Measurements from ENCODE around the gene DOCK4.

Gene DOCK4

DNA sequence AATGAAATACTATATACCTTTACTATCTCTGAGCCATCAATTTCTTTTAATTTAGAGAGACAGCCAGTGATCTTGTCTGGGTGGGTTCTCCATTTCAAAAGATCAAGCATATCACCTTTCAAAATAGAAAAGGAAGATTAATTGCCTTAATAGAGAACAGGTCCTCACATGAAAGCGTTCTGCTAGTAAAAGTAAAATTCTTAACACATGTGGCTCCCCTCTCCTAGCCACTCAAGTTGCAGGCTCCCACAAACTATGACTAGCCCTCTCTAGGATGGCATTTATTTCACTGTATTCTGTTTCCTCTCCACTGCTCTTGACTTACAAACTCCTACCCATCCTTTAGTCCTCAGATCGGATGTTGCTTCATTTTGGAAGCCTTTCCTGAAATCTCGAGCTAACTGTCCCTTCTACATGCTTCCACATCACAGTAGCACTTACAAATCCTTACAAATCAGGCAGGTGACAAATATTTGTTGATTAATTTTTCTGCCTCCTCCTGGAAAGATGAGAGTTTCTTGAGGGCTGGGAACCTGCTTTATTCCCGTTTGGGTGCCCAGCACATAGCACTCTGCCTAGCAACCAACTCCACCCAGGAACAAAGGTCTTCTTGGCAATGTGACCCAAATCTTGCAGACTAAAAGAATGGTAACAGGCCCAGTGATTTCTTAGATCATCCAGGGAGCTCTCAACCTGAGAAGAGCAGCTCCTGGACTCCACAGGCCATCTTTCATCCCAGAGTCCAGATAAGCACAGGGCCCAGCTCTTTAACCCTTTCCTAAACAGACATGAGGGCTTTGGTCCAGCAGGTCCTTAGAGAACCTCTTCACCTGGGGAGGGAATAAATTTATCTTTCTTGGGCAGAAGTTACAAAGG, 333.5 kb downstream of the DOCK4 start:
- no peak for FAIRE-seq

- FAIRE-seq, result no peak
These were observed 334.9 kb downstream of the DOCK4 start for GRCh38 chr7:111871283-111871682.

GRCh38 chr7:111869280-111869679, 336.9 kb downstream of the DOCK4 start:
- FAIRE-seq, result no peak

GRCh38 chr7:111867348-111867931, 338.8 kb downstream of the DOCK4 start:
- no peak for FAIRE-seq

- no peak for FAIRE-seq
These were observed 339.4 kb downstream of the DOCK4 start for GRCh38 chr7:111866787-111867186.

DNA sequence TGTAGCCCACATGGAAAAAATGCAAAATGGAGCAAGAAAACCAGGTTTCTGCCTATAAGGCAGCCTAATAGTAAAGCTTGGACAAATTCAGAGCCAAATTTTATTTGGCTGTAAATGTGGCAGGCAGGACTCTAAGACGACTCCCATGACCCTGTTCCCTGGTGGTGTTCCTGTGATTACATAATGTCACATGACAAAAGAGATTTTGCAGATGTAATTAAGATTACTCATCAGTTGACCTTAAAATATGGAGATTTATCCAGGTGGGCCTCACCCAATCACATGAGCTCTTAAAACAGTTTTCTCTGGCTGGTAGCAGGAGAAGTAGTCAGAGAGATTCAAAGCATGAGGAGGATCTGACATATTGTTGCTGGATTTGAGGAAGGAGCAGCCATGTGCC, 340.8 kb downstream of the DOCK4 start:
- FAIRE-seq, result no peak

- no peak for FAIRE-seq
These were observed 341.8 kb downstream of the DOCK4 start for GRCh38 chr7:111864291-111864976.

GRCh38 chr7:111863269-111863668, 342.9 kb downstream of the DOCK4 start:
- no peak for FAIRE-seq

- no peak for FAIRE-seq
These were observed 346.0 kb downstream of the DOCK4 start for GRCh38 chr7:111860248-111860647.

- no peak for FAIRE-seq
These were observed 347.9 kb downstream of the DOCK4 start for GRCh38 chr7:111858331-111858730.

DNA sequence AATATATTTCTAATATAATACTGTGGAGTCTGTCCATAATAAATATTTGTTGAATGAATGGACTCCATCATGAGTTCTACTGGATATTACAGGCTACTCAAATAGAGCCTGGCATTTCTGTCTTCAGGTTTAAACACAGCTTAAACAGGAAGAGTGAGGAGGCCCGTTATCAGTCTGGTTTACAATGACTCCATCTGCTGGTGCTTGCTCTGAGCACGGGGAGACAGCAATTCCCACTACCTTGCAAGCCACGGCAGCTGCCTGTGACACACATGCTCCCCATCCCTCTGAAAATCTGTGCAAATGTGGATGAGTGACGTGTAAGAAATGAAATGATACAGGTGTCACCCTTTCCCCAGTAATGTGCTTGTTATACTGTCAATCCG, 350.4 kb downstream of the DOCK4 start:
- no peak for FAIRE-seq

DNA sequence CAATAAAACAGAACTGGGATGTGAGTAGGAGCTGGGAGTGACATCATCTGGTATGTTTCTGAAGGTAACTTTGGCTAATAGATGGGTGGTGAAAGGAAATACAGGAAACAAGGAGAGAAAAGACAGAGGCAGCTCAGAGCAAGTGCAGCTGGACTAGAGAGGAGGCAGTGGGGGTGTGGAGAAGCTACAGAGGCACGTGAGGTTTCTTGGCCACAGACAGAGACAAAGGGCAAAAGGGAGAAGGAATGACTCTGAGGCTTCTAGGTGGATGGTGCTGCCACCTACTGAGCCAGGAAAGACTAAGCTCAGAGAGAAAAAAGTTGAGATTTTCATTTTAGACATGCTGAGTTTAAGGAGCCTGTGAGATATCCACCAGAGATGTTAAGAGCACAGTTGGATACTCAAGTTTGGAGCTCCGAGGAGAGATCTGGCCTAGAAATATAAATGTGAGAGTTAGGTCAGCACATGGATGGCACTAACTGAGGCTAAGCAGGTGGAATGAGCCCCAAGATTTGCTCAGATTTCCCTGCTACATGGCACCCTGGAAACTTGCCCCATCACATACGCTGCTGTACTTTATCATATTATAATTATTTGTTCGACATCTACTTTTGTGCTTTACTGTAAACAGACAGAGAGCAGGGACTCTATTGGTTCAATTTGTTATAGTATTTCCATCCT, 350.9 kb downstream of the DOCK4 start:
- no peak for FAIRE-seq

DNA sequence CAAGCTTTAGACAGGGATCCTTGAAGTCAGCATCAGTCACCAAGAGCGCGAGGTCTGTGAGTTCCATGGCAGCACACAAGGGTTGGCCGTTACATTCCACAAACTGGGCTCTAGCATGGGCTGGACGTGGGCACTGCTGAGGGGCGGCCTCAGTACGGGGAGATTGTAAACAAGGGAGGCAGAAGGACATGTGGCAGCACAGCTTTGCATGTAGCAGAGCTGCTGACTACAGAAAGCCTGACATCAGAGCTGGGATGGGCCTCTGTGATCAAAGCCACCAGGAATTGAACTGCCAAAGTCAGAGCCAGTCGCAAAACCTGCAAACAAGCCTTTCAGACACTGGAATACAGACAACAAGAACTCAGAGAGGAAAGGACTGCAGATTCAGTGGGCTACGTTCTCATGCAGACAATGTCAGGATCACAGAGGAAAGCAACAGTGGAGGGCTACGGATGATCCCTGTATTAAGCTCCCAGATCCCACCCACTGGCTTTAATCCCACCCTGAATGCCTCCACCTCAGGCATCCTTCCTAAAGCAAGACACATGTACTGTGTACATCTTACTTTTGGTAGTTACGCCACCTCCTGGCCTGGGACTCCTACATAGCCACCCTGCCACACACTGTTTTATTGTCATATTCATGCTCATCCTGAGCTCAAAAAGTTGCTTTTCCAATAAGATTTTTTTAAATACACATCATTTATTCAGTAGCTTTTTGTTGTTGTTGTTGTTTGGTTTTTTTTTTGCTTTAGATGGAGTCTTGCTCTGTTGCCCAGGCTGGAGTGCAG, 352.8 kb downstream of the DOCK4 start:
- no peak for FAIRE-seq

- FAIRE-seq, result no peak
These were observed 354.1 kb downstream of the DOCK4 start for GRCh38 chr7:111852081-111852480.

DNA sequence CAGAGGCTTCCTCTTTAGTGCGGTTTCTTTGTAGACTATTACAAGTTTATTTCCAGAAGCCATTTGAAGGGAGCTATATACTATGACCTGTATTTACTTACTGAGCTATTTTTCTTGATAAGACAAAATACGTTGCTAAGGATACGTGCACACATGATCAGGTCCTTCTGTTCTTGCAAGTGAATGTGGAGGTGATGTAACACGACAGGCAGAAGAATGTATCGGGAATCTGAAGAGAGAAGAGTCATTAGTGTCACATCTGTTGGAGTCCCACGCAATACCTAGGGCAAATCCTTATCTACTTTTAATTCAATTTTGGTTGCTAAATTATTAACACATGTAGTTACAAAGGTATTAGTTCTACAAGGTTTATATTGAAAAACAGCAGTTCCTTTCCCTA, 359.3 kb downstream of the DOCK4 start:
- FAIRE-seq, result no peak

DNA sequence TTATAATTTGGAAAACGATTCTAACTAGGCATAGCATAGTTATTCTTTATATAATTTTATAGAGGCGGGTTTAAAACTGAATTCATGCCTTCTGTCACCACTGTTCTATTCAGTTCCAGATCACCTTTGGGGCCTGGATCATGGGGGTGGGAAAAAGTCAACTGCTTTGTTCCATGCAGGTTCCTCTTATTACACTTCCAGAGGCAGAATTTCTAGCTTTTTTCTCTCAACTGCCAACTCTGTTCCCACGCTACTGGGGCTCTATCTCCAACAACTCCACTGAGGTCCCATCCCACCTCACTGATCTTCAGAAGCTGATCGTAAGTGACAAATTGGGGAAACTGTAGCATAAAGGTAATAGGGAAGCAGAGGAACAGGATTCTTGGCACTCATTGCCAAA, 360.3 kb downstream of the DOCK4 start:
- FAIRE-seq, result no peak

GRCh38 chr7:111844904-111845671, 361.1 kb downstream of the DOCK4 start:
- no peak for FAIRE-seq

- no peak for FAIRE-seq
These were observed 363.7 kb downstream of the DOCK4 start for GRCh38 chr7:111842491-111842890.

- FAIRE-seq, result no peak
These were observed 364.5 kb downstream of the DOCK4 start for GRCh38 chr7:111841596-111842205.

- FAIRE-seq, result no peak
These were observed 365.7 kb downstream of the DOCK4 start for GRCh38 chr7:111840528-111840927.

DNA sequence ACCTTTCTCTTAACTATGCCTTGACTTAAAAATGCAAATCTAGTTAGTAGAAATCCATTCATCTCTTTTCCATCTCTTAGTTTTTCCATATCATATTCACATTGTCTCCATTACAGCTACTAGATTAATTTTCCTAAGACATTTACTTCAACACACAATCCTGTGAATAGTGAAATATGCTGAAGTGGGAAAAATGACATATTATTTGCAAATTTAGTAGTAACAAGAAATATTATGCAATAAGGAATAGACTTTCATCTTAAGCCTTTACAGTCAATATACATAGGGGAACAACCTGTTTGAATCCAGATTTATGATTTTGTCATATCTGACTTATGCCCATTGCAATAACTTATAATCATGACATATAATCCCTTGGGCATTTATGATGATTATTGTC, 366.9 kb downstream of the DOCK4 start:
- no peak for FAIRE-seq
